ENCODE data around the gene MRPS15.
"Not testable (repeated sequence)": the region's sequence is repeated elsewhere in the genome, so short reads cannot be mapped to it uniquely, and the experiment has no call there.

MRPS15 gene

DNA sequence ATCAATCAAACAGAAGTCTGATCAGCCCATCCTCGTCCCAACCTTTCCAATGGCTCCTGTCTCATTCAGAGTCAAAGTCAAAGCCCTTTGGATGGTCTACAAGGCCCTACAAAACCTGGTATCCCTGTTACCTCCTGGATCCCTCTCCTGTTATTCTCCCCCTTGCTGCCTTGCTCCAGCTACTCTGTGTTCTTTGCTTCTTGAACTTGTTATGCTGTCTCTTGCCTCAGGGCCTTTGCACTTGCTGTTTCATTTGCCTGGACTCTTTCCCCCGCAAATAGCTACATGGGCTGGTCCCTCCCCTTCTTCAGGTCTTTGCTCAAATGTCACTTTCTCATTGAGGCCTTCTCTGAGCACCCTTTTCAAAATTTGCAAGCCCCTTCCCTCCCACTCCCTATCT, 19.9 kb upstream of the MRPS15 start:
- no peak for DNase-seq (ENCODE audit: low spot score)

DNA sequence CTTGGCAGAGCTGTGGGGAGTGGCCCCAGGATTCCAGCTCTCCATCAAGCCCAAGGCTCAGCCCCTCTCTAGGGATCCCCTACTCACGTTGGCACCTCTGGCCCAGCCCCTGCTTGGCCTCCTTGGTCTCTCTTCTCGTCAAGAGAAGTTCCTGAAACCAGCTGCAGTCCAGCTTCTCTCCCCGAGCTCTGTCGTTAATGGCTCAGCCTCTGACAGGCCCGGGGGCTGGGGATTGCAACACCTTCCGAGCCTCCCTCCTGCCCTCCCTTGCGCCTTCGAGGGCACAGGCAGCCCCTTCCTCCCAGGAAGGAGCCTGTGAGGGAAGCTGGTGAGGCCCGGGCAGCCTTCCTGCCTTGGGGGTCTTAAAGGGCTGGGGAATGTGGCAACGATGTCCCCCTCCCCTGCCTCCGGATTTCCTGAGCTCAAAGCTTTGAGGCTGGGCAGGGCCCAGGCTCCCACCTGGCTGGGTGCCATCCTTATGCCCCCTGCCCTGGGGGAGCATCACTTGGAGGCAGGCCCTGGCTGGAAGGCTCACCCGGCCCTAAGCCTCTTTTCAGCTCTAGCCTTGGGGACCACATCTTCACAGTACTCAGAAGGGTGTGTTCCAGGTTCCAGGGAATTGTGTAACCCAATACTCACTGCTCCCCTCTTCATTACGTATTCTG, 18.7 kb upstream of the MRPS15 start, which contains the start of gene CSF3R:
Gene CSF3R (minus strand): TSS at position 190 of the 665 bp plus-strand sequence. CDS start 3,417 bp downstream, outside the sequence.
- no peak for DNase-seq (ENCODE audit: low spot score)

- no peak for DNase-seq (ENCODE audit: low spot score)
Measured at GRCh38 chr1:36481771-36482723, 17.9 kb upstream of the MRPS15 start.

DNA sequence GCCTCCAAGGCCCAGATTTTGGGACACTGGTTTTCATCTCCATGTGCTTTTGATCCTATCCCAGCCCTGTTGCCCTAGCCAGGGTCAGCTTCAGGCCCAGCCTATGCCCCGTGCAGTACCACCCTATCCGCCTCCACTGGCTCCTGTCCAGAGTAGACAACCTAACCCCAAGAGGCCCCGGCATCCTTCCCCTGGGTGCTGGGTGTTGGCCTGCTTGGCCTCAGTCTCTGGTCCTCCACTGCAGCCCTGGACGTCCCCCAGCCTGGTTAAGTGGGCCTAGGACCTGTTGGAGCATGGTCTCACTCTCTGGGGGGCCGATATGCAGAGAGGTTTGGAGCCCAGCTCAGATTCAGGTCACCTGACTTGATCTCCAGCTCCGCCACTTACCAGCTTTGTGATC, 16.9 kb upstream of the MRPS15 start:
- no peak for DNase-seq (ENCODE audit: low spot score)

DNA sequence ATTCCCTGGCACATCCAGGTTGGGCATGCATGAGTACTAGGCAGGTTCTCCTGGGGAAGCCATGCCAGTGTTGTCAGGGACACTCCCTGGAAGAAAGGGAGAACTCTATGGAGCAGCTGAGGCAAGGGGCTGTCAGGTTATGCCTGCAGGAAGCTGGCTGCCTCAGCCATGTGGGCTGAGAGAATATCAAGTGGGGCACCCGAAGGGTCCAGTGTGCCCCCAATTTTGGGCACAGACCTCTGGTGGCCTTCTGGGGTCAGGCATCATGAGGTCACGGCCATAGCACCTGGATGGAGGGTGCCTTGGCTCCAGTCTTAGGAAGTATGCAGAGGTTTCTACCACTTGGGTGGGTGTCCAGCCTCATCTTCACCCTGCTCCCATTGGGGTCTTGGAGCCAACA, 16.0 kb upstream of the MRPS15 start:
- no peak for DNase-seq (ENCODE audit: low spot score)

DNA sequence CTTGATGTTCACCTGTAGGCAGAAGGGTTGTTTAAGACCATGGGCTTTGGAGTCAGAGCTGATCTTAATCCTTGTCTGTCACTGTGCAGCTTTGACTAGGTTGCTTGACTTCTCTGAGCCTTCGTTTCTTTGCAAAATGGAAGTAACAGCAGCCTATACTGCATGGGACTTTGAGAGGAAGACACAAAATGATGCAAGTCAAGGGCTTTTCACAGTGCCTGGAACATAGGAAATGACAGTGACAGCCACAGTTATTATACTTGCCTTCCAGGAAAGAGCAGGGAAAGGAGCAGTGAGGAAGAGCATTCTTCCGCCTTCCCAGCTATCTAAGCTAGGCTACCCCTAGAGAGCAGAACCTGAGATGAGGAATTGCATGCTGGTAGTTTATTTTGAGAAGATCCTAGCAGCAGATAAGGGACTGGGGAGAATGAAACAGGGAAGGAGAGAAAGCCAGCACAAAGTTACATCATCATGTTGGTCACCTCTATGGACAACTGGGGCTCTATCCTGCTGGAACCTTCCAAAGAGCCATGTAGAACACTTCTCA, 15.4 kb upstream of the MRPS15 start:
- DNase-seq (ENCODE audit: low spot score) = no peak

- not testable (repeated sequence) for DNase-seq (ENCODE audit: low spot score)
Measured at GRCh38 chr1:36477615-36478014, 13.4 kb upstream of the MRPS15 start.

GRCh38 chr1:36476945-36477344, 12.8 kb upstream of the MRPS15 start:
- DNase-seq (ENCODE audit: low spot score) = no peak

GRCh38 chr1:36475910-36476604, 11.9 kb upstream of the MRPS15 start:
- no peak for DNase-seq (ENCODE audit: low spot score)

- no peak for DNase-seq (ENCODE audit: low spot score)
Measured at GRCh38 chr1:36475341-36475740, 11.2 kb upstream of the MRPS15 start.

GRCh38 chr1:36472656-36473055, 8.5 kb upstream of the MRPS15 start:
- DNase-seq (ENCODE audit: low spot score) = no peak

DNA sequence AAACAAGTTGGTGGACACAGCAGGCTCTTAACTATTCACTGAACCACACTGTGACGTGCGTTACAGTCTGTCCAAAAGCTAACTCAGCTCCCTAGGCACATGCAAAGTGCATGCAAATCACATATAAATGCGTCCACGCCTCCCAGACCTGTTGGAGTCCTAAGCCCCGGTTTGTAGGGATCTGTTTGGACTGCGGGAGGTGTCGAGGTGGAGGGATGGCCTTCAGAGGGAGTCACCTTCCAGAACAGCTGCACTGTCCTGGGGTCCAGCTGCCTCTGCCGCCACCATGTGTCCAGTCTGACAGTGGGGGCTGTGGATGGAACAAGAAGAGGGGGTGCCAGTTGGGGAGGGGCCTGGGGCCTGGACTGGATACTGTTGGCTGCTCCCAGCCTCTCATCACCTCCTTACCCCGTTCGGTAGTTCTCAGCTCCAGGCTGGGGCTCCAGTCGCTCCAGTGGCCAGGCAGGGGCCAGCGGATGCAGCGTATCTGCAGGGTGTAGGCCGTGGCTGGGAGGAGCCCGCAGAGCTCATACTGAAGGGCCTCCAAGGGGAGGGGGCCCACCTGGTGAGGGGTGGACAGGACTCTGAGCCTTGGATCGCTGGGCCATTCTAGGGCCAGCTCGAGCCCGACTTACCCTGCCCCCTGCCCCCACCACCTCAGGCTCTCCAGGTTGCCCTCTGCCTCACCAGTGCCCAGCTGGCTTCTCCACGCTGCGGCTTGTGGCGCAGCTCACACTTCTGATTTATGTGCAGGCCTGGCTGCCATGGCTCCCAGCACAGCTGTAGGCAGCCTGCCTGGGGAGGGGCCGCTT, 7.9 kb upstream of the MRPS15 start:
- DNase-seq (ENCODE audit: low spot score) = no peak

DNA sequence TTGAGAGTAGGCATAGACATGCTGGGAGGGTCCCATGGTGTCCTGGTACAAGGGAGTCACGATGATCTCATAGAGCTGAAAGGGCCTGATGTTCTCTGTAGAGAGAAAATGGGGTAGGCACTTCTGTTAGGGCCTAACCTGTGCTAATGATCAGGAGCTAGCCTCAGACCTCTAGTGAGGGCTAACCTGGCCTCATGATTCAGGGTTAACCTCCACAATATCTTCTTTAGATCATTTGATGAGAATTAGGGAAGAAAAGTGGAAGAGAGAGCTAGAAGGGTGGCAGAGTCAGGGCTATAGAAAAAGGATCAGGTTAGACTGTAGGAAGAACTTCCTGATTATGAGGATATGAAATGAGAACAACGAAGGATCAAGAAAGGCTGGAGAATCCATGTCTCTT, 5.0 kb upstream of the MRPS15 start:
- no peak for DNase-seq (ENCODE audit: low spot score)

GRCh38 chr1:36467700-36468455, 3.7 kb upstream of the MRPS15 start:
- DNase-seq (ENCODE audit: low spot score) = no peak

DNA sequence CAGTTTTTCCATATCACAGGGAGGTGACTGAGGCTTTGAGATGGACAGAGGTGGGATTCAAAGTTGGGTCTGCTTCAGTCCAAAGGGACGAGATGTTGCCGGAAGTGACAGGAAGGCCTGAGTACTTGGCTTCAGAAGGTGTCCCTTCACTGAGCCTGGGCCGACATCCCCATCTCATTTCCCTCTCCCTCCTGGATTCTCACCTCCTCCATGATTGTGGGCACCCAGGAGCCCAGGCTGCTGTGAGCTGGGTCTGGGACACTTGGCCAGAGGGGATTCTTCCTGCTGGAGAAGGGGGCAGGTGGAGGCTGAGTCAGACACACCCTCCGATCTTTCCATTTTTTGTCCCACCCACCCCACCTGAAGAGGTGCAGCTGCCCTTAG, 2.8 kb upstream of the MRPS15 start:
- no peak for DNase-seq (ENCODE audit: low spot score)

- no peak for DNase-seq (ENCODE audit: low spot score)
Measured at GRCh38 chr1:36466370-36467026, 2.3 kb upstream of the MRPS15 start.

DNA sequence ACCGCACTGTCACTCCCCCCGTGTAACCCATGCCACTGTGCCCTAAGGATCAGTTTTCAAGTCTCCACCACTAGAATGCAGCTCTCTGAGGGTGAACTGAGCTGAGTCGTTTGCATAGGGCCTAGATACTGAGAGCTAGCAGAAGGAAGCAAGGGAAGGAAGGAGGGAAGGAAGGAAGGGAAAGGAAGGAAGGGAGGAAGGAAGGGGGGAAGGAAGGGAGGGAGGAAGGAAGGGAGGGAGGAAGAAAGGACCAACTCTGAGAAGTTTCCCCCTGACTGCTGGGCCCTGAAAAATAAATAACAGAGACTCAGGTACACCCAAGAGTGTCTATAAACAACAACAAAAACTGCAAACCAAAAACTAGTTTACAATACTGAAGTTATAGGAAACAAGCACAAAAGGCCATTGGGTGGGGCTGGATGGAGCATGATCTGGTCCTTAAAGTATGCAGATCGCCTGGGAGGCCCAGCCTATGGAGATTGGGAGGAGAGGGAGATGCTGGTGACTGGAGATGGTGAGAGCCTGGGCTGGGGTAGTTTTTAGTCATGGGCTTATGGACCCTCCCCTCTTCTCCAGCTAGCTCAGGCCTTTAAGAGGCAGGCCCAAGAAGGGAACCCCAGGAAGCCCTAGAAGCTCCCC, 1.7 kb upstream of the MRPS15 start:
- no peak for DNase-seq (ENCODE audit: low spot score)

DNA sequence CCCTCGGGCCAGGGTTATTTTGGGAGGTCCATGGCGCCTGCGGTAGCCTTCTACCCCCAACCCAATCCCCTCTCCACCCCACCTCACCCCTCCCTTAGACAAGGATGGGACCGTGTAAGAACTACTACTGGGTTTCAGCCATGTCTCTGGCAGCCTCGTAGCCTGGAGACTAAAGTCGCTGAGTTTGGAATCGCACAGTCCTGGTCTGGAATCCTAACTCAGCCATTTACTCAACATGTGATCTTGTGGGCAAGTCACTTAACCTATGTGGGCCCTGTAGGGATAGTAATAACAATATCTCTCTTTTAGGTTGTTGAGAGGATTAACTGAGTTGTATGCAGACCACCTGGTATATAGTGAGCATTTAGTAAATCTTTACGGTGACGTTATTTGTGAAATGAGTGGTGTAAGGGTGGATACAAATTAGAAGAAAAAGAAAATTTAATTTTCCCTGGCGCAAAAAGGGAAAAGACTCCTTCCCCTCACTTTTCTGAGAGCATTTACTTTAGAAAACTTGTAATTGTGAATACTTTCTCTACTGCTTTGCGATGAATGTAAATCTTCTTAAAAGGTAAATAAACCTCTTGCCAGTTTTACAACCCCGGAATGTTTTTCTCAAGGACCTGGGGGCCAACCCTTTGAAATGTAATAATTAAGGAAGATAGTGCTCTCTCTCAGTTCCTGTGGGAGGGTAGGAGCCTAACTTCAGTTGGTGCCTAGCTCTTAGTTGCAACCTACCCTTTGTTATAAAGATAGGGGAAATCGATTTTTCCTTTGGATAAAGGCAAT, 615 bp upstream of the MRPS15 start:
- DNase-seq (ENCODE audit: low spot score) = no peak

- DNase-seq (ENCODE audit: low spot score) = no peak
Measured at GRCh38 chr1:36463463-36463802, 751 bp downstream of the MRPS15 start.
